ENCODE results near the gene CKAP5.
A peak's percentile ranks its signal among the peaks of the same experiment; 100 is the strongest.

The CKAP5 gene

GRCh38 chr11:46845740-46846509 lies at the start of gene CKAP5:
CKAP5 (minus strand) TSS chr11:46846280; CDS start chr11:46821231, 25,049 bp downstream.
- peaks cover 45% of the 10 kb centered on the region for H3K4me1 Mint-ChIP-seq
- peak within 1 kb of the TSS; percentile 95 for H3K27ac Mint-ChIP-seq
- H3K9me3 Mint-ChIP-seq = no peaks in the 10 kb centered on the region
- peaks cover 3% of the 10 kb centered on the region for H3K36me3 Mint-ChIP-seq
- CTCF ChIA-PET = no interaction called here
- peak; percentile 92 for DNase-seq
- peak within 1 kb of the TSS; percentile 96 for H3K4me3 Mint-ChIP-seq
- peaks cover 5% of the 10 kb centered on the region for H3K27me3 Mint-ChIP-seq

- CTCF ChIA-PET = interaction anchor here (1.3 to 2.0 kb wide), 8 partner anchors 10 to 405 kb away, joined by 3 to 10 read pairs (median 4); no protein-coding TSS in a partner anchor
- Mint-ChIP-seq H3K36me3 (no peaks in the 10 kb centered on the region), H3K4me1 (no peaks in the 10 kb centered on the region), H3K4me3 (no peak overlapping the region), H3K27me3 (peaks cover 13% of the 10 kb centered on the region), H3K9me3 (no peaks in the 10 kb centered on the region), H3K27ac (no peak overlapping the region)
- no peak for DNase-seq
Measured at GRCh38 chr11:46895821-46896220, 49.7 kb upstream of the CKAP5 start.

DNA sequence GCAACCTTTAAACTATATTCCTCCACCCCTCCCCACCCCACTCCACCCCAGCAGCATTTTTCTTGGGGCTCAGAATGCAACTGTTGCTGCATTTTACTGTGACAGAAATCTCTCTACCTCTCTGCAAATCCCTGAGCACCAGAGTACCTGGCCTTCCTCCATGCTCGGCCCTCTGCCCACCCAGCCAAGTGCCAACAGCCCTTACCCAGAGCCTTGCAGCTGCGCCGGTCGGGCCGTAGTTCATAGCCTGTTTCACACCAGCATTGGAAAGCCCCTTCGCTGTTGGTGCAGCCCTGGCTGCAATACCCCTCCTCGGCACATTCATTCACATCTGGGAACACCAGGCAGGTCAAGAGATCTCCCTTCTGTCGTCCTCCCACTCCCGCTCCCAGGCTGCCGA lies 48.9 kb upstream of the CKAP5 start:
- Mint-ChIP-seq H3K27me3 (peaks cover 13% of the 10 kb centered on the region), H3K9me3 (no peaks in the 10 kb centered on the region), H3K4me1 (no peaks in the 10 kb centered on the region), H3K27ac (no peak overlapping the region), H3K36me3 (no peaks in the 10 kb centered on the region), H3K4me3 (no peak overlapping the region)
- CTCF ChIA-PET = interaction anchor here (0.9 to 1.3 kb wide), 3 partner anchors 9 to 267 kb away, joined by 3 to 4 read pairs (median 3); no protein-coding TSS in a partner anchor
- DNase-seq = no peak

DNA sequence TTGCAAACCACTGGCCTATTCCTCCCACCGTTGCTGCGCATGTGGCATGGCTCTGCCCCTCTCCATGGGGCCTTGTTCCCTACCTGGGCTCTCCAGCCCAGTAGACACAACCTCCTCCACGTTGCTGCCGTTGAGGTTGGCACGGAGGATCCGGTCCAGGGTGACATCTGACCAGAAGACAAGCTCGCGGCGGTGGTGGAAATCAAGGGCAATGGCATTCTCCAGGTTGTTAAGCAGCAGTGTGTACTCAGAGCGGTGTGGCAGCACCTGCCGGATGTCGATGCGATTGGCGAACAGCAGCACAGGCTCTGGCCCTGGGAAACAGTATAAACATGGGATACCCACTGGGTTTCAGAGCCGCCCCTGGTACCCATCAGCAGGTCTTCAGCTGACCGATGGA lies 48.4 kb upstream of the CKAP5 start:
- Mint-ChIP-seq H3K4me3 (no peak overlapping the region), H3K4me1 (no peaks in the 10 kb centered on the region), H3K36me3 (no peaks in the 10 kb centered on the region)

DNA sequence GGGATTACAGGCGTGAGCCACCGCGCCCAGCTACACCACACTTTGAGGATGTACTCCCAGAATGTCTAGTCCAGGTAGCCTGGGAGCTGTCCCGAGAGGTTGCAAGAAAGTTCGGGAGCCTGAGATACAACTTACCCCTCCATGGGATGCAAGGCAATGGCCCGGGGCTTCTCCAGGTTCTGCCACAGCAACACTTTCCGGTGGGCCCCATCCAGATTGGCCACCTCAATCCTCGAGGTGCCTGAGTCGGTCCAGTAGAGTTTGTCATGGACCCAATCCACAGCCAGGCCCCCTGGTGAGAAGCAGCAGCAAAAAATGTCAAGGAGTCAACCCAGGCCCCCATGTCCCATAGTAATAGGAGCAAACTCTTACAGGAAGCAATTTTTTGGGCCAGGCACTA lies 46.8 kb upstream of the CKAP5 start:
- H3K36me3 Mint-ChIP-seq = no peaks in the 10 kb centered on the region
- H3K27ac Mint-ChIP-seq = no peak overlapping the region
- H3K27me3 Mint-ChIP-seq = peaks cover 18% of the 10 kb centered on the region
- CTCF ChIA-PET = interaction anchor here (0.9 to 3.2 kb wide), 5 partner anchors 11 to 268 kb away, joined by 4 to 17 read pairs (median 5); no protein-coding TSS in a partner anchor
- DNase-seq = no peak
- H3K4me1 Mint-ChIP-seq = no peaks in the 10 kb centered on the region
- H3K9me3 Mint-ChIP-seq = no peaks in the 10 kb centered on the region
- no peak overlapping the region for H3K4me3 Mint-ChIP-seq

More for the DNA sequence above, 48.4 kb upstream of the CKAP5 start:
- CTCF ChIA-PET = interaction anchor here (0.6 to 1.4 kb wide), 5 partner anchors 9 to 268 kb away, joined by 3 to 4 read pairs (median 3); no protein-coding TSS in a partner anchor
- peaks cover 17% of the 10 kb centered on the region for H3K27me3 Mint-ChIP-seq
- DNase-seq = no peak
- no peaks in the 10 kb centered on the region for H3K9me3 Mint-ChIP-seq
- no peak overlapping the region for H3K27ac Mint-ChIP-seq

GRCh38 chr11:46892109-46892508 lies 46.0 kb upstream of the CKAP5 start:
- DNase-seq = no peak
- CTCF ChIA-PET = interaction anchor here (0.6 to 3.2 kb wide), 8 partner anchors 10 to 270 kb away, joined by 3 to 17 read pairs (median 4); no protein-coding TSS in a partner anchor
- H3K9me3 Mint-ChIP-seq = no peaks in the 10 kb centered on the region
- H3K4me1 Mint-ChIP-seq = no peaks in the 10 kb centered on the region
- no peaks in the 10 kb centered on the region for H3K36me3 Mint-ChIP-seq
- no peak overlapping the region for H3K4me3 Mint-ChIP-seq
- H3K27ac Mint-ChIP-seq = no peak overlapping the region
- peaks cover 21% of the 10 kb centered on the region for H3K27me3 Mint-ChIP-seq

GRCh38 chr11:46890665-46891064 lies 44.6 kb upstream of the CKAP5 start:
- Mint-ChIP-seq H3K4me1 (no peaks in the 10 kb centered on the region), H3K27me3 (peaks cover 29% of the 10 kb centered on the region), H3K4me3 (no peak overlapping the region), H3K36me3 (no peaks in the 10 kb centered on the region), H3K27ac (no peak overlapping the region), H3K9me3 (no peaks in the 10 kb centered on the region)
- no peak for DNase-seq
- CTCF ChIA-PET = interaction anchor here (0.7 to 3.2 kb wide), 3 partner anchors 260 to 264 kb away, joined by 3 to 17 read pairs (median 3); no protein-coding TSS in a partner anchor

GRCh38 chr11:46889689-46890475 lies 43.8 kb upstream of the CKAP5 start:
- H3K27ac Mint-ChIP-seq = no peak overlapping the region
- H3K36me3 Mint-ChIP-seq = no peaks in the 10 kb centered on the region
- peak; percentile 84 for DNase-seq
- no peaks in the 10 kb centered on the region for H3K4me1 Mint-ChIP-seq
- H3K4me3 Mint-ChIP-seq = no peak overlapping the region
- H3K27me3 Mint-ChIP-seq = peaks cover 30% of the 10 kb centered on the region
- no peaks in the 10 kb centered on the region for H3K9me3 Mint-ChIP-seq
- CTCF ChIA-PET = interaction anchor here (0.7 to 3.2 kb wide), 3 partner anchors 261 to 265 kb away, joined by 3 to 17 read pairs (median 3); no protein-coding TSS in a partner anchor

DNA sequence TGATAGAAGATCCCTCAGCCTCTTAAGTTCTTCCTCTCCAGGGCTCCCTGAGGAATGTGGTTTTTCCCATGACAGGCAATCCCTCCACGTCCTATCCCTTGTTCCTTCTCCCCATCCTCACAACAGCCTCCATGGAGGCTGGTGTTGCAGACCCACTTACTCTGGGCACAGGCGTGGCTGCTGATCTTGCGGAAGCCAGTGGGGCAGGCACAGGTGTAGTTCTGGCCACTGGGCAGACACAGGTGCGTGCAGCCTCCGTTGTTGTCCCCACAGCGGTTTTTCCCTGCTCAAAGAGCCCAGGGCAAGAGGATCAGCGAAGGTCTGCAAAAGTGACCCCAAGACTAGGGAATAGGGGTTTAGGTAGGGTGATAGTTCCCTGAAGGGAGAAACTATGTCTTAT lies 43.2 kb upstream of the CKAP5 start:
- H3K27ac Mint-ChIP-seq = no peak overlapping the region
- H3K27me3 Mint-ChIP-seq = peaks cover 30% of the 10 kb centered on the region
- H3K4me3 Mint-ChIP-seq = no peak overlapping the region
- no peak for DNase-seq
- no peaks in the 10 kb centered on the region for H3K36me3 Mint-ChIP-seq
- no peaks in the 10 kb centered on the region for H3K9me3 Mint-ChIP-seq
- H3K4me1 Mint-ChIP-seq = no peaks in the 10 kb centered on the region
- CTCF ChIA-PET = interaction anchor here (5.7 kb wide), 1 partner anchor 265 kb away, joined by 22 read pairs; no protein-coding TSS in a partner anchor

DNA sequence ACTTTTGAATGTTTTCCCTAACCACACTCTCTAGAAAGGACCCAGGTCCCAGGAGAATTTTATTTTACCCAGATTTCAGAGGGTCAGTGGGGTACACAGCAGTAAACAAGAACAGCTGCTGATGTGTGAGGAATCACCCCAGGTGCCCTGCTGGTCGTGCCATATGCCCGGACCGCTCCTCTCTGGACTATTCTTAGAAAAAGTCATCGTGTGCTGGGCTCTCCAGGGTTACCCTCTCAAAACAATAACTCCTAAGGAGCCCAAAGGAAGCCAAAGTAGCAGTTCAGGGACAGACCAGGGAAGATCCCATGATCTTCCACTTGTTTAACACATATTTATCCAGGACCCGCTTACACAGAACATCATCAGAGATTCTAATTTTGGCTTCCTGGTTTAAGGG lies 42.6 kb upstream of the CKAP5 start:
- Mint-ChIP-seq H3K27me3 (peaks cover 33% of the 10 kb centered on the region), H3K4me3 (no peak overlapping the region), H3K9me3 (no peaks in the 10 kb centered on the region), H3K4me1 (no peaks in the 10 kb centered on the region), H3K27ac (no peak overlapping the region), H3K36me3 (no peaks in the 10 kb centered on the region)
- CTCF ChIA-PET = interaction anchor here (0.6 to 5.7 kb wide), 3 partner anchors 28 to 268 kb away, joined by 3 to 22 read pairs (median 3); no protein-coding TSS in a partner anchor
- no peak for DNase-seq

DNA sequence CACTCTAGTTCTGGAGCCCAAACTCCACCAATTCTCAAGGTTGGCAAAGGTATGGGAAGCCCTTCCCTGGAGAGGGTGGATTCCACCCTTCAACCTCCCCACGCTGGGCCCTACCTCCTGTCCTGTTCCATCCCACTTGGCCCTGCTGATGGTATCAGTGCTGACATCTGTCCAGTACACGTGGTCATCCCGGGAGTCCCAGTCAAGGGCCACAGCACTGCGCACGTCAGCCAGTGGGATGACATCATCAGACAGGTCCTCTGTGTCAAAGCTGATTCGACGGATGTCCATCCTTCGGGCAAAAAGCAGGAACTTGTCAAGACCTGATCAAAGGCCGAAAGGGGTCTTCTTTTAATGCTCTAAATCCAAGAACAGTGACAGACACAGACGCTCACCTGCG lies 40.1 kb upstream of the CKAP5 start:
- H3K27ac Mint-ChIP-seq = no peak overlapping the region
- no peaks in the 10 kb centered on the region for H3K36me3 Mint-ChIP-seq
- peaks cover 35% of the 10 kb centered on the region for H3K27me3 Mint-ChIP-seq
- no peak overlapping the region for H3K4me3 Mint-ChIP-seq
- CTCF ChIA-PET = interaction anchor here (0.7 to 5.7 kb wide), 3 partner anchors 10 to 268 kb away, joined by 3 to 22 read pairs (median 4); no protein-coding TSS in a partner anchor
- H3K4me1 Mint-ChIP-seq = no peaks in the 10 kb centered on the region
- H3K9me3 Mint-ChIP-seq = no peaks in the 10 kb centered on the region
- no peak for DNase-seq

DNA sequence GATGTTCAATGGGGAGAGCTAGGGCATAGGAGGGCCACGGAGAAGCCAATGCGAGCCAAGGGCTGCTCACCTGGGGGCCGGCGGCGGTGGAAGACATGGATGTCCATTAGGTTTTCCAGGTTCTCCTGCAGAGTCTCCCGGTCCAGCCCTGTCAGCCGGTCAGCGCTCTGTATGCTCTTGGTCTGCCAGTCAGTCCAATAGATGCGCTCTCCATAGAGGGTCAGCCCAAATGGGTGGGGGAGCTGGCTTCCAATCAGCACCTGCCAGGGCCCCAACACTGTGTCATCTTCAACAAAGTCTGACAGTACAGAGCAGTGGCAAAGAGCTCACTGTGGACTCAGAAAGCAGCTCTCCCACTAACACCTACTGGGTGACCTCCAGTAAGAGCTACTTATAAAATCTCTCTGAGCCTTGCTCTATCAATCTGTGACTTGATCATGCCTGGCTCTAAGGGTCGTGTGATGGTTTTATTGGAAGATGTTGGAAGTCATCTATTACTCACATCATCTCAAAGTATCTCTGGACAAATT lies 33.0 kb upstream of the CKAP5 start:
- Mint-ChIP-seq H3K36me3 (no peaks in the 10 kb centered on the region), H3K27me3 (peaks cover 27% of the 10 kb centered on the region), H3K9me3 (no peaks in the 10 kb centered on the region), H3K27ac (no peak overlapping the region), H3K4me3 (no peak overlapping the region), H3K4me1 (no peaks in the 10 kb centered on the region)
- CTCF ChIA-PET = no interaction called here
- no peak for DNase-seq

GRCh38 chr11:46877580-46877979 lies 31.5 kb upstream of the CKAP5 start:
- no peaks in the 10 kb centered on the region for H3K36me3 Mint-ChIP-seq
- no peaks in the 10 kb centered on the region for H3K9me3 Mint-ChIP-seq
- CTCF ChIA-PET = no interaction called here
- no peak overlapping the region for H3K4me3 Mint-ChIP-seq
- no peak overlapping the region for H3K27ac Mint-ChIP-seq
- DNase-seq = no peak
- H3K4me1 Mint-ChIP-seq = no peaks in the 10 kb centered on the region
- peaks cover 31% of the 10 kb centered on the region for H3K27me3 Mint-ChIP-seq

- Mint-ChIP-seq H3K4me1 (no peaks in the 10 kb centered on the region), H3K4me3 (no peak overlapping the region), H3K27ac (no peak overlapping the region), H3K9me3 (no peaks in the 10 kb centered on the region), H3K36me3 (no peaks in the 10 kb centered on the region), H3K27me3 (peaks cover 39% of the 10 kb centered on the region)
- no peak for DNase-seq
- CTCF ChIA-PET = interaction anchor here (0.6 to 1.1 kb wide), 3 partner anchors 9 to 50 kb away, joined by 3 read pairs; no protein-coding TSS in a partner anchor
Measured at GRCh38 chr11:46876471-46876870, 30.4 kb upstream of the CKAP5 start.
